Activated CD8-positive, alpha-beta memory T cell treated with anti-CD3 and anti-CD28 coated beads for 36 hours (primary cell): ENCODE data around the gene CA4. TPM values are rescaled to one million over a fixed set of nuclear protein-coding genes. Genes with fewer than 3 reads are reported as not detected.
"Not testable (repeated sequence)": the region's sequence is repeated elsewhere in the genome, so short reads cannot be mapped to it uniquely, and the experiment has no call there.

Source experiments
- CTCF ChIA-PET: fragments of 350-600 bp; sonication (Branson Sonifier 250); formaldehyde crosslinking; loops from one replicate; lab custom pipeline; 2021; ENCODE audit warnings: antibody characterized with exemption; lab: Charles Lee
- POLR2A ChIA-PET: fragments of 350-600 bp; sonication (Branson Sonifier 250); formaldehyde crosslinking; loops from one replicate; lab custom pipeline; 2021; ENCODE audit warnings: antibody characterized with exemption; lab: Charles Lee
- total RNA-seq, 2 experiments: library from RNA; stranded (reverse); gene quantifications; one replicate each; pipeline ENCODE4 v1.2.3, GENCODE V29; 2021

Gene CA4
- total RNA-seq = not detected

DNA sequence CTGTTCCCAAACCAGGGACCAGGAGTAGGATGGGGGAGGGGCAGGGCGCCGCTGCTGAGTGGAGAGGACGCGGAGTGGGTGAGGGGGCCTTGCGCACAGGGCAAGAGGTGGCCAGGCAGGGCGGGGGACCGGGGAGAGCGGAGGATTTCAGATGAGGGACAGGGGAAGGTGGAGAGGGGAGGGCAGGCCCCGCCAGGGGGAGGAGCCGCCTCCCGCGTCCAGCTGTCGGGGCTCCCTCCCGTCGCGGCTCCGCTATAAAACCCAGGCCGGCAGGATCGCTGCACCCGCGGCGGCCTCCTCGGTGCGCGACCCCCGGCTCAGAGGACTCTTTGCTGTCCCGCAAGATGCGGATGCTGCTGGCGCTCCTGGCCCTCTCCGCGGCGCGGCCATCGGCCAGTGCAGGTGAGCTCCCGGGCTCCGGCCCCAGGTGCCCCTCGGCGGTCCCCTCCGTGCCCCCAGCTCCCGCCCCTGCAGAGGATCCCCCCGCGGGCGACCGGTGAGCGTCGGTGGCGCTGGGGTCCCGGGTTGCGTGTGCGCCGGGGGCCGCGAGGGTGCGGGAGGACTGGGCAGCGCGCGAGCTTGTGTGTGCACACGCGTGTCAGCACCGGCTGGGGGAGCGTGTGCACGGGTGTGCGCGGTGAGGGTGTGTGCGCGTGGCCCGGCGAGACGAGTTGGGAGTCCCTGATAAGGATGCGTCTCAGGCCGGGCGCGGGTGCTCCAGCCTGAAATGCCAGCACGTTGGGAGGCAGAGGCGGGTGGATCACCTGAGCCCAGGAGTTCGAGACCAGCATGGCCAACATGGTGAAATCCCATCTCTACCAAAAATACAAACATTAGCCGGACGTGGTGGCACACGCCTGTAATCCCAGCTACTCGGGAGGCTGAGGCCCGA is at the start of gene CA4:
Gene CA4 (plus strand): TSS at position 283 of the 892 bp plus-strand sequence. CDS start 62 bp downstream, at position 345.
- POLR2A ChIA-PET = no interaction called here
- CTCF ChIA-PET = interaction anchor here (0.6 kb wide), 1 partner anchor 291 kb away, joined by 3 read pairs; no protein-coding TSS in a partner anchor

DNA sequence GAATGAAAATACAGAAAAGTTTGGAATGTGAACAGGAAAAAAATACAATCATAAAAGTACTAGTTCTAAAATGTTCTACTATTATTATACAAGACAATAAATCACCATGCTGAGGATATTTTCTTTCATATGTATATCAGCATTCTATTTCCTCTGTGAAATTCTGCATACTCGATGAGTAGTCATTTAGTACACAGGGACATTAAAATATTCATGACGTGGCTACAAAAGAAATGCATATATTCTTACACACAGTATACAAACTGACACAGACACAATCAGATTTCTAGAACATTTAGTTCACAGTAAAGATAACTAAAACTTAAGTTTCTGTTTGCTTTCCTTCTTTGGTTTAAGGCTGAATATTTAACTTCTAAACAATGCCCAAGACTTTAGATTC is 49.2 kb upstream of the CA4 start:
- CTCF ChIA-PET = not testable (repeated sequence)

GRCh38 chr17:60102015-60102631 is 47.6 kb upstream of the CA4 start:
- ChIA-PET CTCF (interaction anchor here (0.8 kb wide), 1 partner anchor 38 kb away, joined by 3 read pairs; no protein-coding TSS in a partner anchor), POLR2A (interaction anchor here (1.1 kb wide), 1 partner anchor 24 kb away, joined by 3 read pairs; the partner anchor contains the start of gene HEATR6)

More for the DNA sequence above, 49.2 kb upstream of the CA4 start:
- POLR2A ChIA-PET = not testable (repeated sequence)

DNA sequence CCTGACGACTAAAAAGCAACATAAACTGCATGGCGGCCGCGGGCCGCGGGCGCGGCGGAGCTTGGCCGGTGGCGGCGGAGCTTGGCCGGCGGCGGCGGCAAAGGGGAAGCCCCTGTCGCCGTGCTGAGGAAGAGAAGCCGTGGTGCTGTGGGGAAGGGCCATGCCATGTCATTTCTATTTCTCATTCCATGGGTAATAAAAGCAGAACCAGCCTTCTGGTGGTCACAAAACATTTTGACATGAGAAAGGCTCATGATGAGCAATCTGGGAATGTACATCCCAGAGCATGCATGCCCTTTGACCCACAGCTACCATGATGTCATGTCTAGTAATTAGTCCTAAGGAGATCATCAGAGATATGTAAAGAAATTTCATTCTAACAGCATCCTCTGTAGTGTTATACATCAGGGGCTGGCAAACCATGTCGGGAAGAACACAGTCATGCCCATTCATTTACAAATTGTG is 47.1 kb upstream of the CA4 start:
- POLR2A ChIA-PET = interaction anchor here (1.1 kb wide), 1 partner anchor 24 kb away, joined by 3 read pairs; the partner anchor contains the start of gene HEATR6
- CTCF ChIA-PET = interaction anchor here (0.8 kb wide), 1 partner anchor 38 kb away, joined by 3 read pairs; no protein-coding TSS in a partner anchor

GRCh38 chr17:60103957-60104356 is 45.8 kb upstream of the CA4 start:
- CTCF ChIA-PET = no interaction called here
- POLR2A ChIA-PET = no interaction called here

- POLR2A ChIA-PET = no interaction called here
- CTCF ChIA-PET = interaction anchor here (1.2 kb wide), 1 partner anchor 463 kb away, joined by 4 read pairs; no protein-coding TSS in a partner anchor
These were observed 43.3 kb upstream of the CA4 start for GRCh38 chr17:60106340-60107059.

GRCh38 chr17:60107526-60108257 is 42.1 kb upstream of the CA4 start:
- ChIA-PET CTCF (no interaction called here), POLR2A (no interaction called here)

- CTCF ChIA-PET, POLR2A ChIA-PET: not testable (repeated sequence)
These were observed 41.5 kb upstream of the CA4 start for GRCh38 chr17:60108309-60108708.

DNA sequence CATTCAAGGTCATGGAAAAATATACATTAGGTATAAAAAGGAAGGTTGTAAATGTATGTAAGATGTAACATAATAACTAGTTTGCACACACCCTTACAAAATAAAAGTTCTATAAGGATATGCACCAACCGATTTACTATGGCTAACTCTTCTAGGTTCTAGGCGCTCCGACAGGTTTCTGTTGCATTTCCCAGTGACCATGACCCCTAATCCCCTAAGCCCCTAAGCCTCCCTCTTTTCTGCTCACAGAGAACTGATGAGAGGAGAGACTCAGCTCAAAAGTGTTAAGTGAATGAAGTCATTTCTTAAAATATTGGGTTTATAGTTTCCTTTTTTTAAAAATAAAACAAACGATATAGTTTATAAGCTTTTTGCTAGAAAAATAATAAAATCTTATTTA is 41.1 kb upstream of the CA4 start:
- POLR2A ChIA-PET = no interaction called here
- CTCF ChIA-PET = no interaction called here

DNA sequence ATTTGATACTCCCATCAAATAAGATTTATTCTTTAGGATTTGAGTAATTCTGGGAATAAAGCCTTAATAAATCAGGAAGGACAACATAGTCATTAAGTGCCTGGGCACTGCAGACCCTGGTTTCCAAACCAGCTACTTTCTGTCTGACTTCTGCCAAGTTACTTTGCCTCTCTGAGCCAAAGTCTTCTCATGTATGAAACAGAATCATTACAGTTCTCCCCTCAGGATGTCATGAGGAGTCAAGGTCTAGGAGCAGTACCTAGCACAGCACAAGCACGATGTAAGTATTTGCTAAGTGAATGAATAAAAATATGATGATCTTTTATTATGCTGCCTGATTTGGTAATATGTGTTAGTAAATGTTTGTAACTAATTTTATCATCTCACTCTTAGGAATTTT is 40.6 kb upstream of the CA4 start:
- CTCF ChIA-PET = no interaction called here
- POLR2A ChIA-PET = no interaction called here

DNA sequence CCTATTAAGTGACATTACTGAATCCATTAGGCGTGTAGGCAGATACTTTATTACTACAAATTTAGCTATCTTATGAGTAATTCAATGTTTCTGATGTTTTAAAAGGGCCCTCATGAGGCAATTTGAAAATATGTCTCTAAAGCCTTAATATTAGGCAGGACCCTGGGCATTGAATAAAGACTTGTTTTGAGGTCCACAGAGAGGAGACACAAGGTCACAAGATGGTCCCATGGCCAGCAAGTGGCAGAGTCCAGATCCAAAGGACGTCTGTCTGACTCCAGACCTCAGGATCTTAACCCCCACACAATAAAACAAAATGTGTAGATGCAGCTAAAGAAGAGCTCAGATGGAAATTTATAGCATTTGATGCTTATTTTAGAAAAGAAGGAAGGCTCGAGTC is 39.2 kb upstream of the CA4 start:
- POLR2A ChIA-PET = no interaction called here
- CTCF ChIA-PET = interaction anchor here (0.6 kb wide), 1 partner anchor 483 kb away, joined by 3 read pairs; no protein-coding TSS in a partner anchor

DNA sequence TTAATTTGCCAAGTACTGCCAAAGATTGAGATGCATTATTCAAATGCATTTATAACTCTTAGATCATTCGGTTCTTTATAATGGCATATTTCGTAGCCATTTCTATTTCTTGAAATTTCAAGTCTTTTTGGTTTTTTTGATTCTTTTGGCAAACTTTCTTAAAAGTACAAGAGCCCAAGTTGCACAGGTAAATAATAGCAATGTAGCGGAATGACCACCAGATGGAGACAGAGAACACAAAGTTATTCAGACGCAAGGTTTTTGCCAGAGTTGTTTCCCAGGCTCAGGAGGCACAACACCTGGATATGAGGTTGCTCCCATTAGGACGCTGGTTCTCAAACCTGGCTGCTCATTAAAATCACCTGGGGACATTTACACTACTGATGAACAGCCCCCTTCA is 38.1 kb upstream of the CA4 start:
- CTCF ChIA-PET, POLR2A ChIA-PET: not testable (repeated sequence)

- CTCF ChIA-PET, POLR2A ChIA-PET: not testable (repeated sequence)
These were observed 34.4 kb upstream of the CA4 start for GRCh38 chr17:60115364-60115763.

DNA sequence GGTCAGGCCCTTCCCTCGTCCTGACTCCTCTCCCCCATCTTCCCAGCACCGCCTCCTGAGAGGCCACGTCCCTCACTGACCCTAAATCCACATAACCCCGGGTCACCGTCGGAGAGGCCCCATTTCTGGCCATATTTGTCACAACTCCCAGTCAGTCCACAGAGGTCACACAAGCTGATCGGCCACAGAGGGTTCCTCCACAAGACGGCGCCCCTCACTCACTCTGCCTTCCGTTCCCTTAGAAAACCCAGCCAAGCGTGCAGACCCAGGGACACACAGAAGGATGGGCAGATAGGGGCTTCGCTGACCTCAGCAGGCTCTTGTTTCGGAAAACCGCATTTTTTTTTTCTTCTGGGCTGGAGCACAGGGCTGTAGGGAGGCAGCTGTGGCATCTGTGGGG is 33.6 kb upstream of the CA4 start:
- POLR2A ChIA-PET, CTCF ChIA-PET: not testable (repeated sequence)

DNA sequence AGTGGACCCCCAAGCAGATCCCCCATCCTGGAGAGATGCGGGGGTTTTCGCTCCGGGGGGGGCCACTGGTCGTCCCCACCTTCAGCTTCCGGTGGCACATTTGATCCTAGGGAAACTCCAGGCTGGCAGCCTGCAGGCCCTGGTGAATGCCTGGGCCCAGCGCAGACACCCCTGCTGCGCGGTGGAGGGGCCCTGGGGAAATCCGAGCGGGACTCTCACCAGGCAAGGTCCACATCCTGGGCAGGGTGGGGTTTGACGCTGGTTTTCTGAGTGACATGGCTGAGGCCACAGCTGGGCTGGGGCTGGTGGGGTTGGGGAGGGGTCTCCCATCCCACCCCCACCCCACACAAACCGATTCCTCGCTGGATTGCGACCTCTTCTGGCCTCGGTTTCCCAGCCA is 30.6 kb upstream of the CA4 start:
- POLR2A ChIA-PET, CTCF ChIA-PET: not testable (repeated sequence)

DNA sequence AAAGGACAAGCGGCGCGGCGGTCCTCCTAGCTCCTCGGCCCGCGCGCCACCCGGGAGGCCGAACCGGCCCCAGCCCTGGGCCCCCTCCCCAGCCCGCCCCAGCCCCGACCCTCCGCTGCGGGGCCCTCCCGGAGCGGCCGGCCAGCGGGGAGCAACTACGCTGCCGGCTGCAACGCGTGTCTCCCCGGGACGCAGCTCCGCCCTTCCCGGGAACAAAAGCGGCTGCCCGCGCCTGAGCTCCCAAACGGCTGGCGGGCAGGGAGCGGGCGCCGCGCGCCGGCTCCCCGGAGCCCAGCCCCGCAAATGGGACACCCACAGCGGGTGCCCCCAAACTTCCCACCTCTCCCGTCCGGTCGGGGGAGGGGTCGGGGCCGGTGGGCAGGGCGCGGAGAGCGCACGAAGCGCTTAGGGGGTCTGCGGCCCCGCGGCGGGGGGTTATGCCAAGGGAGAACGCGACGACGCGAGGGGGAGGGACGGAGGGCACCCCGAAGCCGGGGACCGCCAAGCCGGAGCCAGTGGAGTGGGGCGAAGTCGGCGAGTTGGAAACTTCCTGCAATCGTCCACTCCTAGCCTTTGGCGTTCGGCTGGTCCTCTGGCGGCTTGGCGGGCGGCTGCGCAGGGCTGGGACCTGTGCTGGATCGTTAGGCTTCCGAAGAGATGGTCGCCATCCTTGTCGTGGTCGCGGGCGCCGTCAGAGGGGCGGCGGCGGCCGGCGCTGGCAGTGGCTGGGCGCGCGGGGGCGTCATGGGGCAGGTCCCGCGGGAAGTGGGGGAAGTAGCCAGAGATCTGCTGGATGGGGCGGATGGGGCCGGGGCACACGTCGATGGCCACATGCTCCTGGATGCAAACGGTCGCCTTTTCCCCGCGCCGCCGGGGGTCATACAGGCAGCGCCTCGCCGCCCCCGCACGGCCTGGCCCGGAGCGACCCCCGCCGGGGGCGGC is 29.7 kb upstream of the CA4 start:
- POLR2A ChIA-PET, CTCF ChIA-PET: not testable (repeated sequence)

GRCh38 chr17:60127068-60128064 is 22.4 kb upstream of the CA4 start:
- ChIA-PET POLR2A (no interaction called here), CTCF (no interaction called here)
